SK-N-SH treated with all-trans-retinoic acid at 6 μM for 48 hours (cell line): ENCODE data around the gene CNNM2.
"Not testable (repeated sequence)": the region's sequence is repeated elsewhere in the genome, so short reads cannot be mapped to it uniquely, and the experiment has no call there.

Experiments
- ATAC-seq: fragments of 200-7000 bp; cut with Tn5 transposase; 3 replicates; pipeline ENCODE4 v1.9.1; 2020; ENCODE audit warnings: mild to moderate bottlenecking, moderate library complexity
- ARNTL ChIP-seq: fragments of 450-650 bp; formaldehyde crosslinking; IDR thresholded peaks from 2 replicates; pipeline ENCODE4 v1.5.0; 2020; ENCODE audit warnings: low read depth, mild to moderate bottlenecking, moderate library complexity, borderline replicate concordance
- BACH2 ChIP-seq: fragments of 250-450 bp; sonication (Bioruptor Pico); IDR thresholded peaks from 2 replicates; pipeline ENCODE4 v1.9.0; 2021; ENCODE audit warnings: mild to moderate bottlenecking, borderline replicate concordance
- ESRRG ChIP-seq: fragments of 250-450 bp; sonication (Bioruptor Pico); IDR thresholded peaks from 2 replicates; pipeline ENCODE4 v1.6.1; 2021; ENCODE audit warnings: mild to moderate bottlenecking
- GLIS3 ChIP-seq: fragments of 250-450 bp; sonication (Bioruptor Pico); IDR thresholded peaks from 2 replicates; pipeline ENCODE4 v1.5.0; 2020; ENCODE audit warnings: mild to moderate bottlenecking, moderate library complexity
- ISL1 ChIP-seq: fragments of 250-450 bp; sonication (Bioruptor Pico); IDR thresholded peaks from 2 replicates; pipeline ENCODE4 v2.1.2; 2022; ENCODE audit warnings: mild to moderate bottlenecking, moderate library complexity
- OSR1 ChIP-seq: fragments of 250-450 bp; sonication (Bioruptor Pico); IDR thresholded peaks from 2 replicates; pipeline ENCODE4 v1.8.0; 2022; ENCODE audit warnings: moderate library complexity, mild to moderate bottlenecking, inconsistent platforms
- RARB ChIP-seq: fragments of 250-450 bp; sonication (Bioruptor Pico); IDR thresholded peaks from 2 replicates; pipeline ENCODE4 v1.8.0; 2021; ENCODE audit warnings: mild to moderate bottlenecking, moderate library complexity
- SNAI2 ChIP-seq: fragments of 250-450 bp; sonication (Bioruptor Pico); IDR thresholded peaks from 2 replicates; pipeline ENCODE4 v1.5.0; 2020; ENCODE audit warnings: mild to moderate bottlenecking, moderate library complexity
- TCF4 ChIP-seq: fragments of 250-450 bp; sonication (Bioruptor Pico); IDR thresholded peaks from 2 replicates; pipeline ENCODE4 v1.8.0; 2021; ENCODE audit warnings: mild to moderate bottlenecking, moderate library complexity, borderline replicate concordance
- TOX ChIP-seq: fragments of 250-450 bp; sonication (Bioruptor Pico); IDR thresholded peaks from 2 replicates; pipeline ENCODE4 v1.8.0; 2021; ENCODE audit warnings: mild to moderate bottlenecking, moderate library complexity, borderline replicate concordance
- ZC3H10 ChIP-seq: fragments of 250-450 bp; sonication (Bioruptor Pico); IDR thresholded peaks from 2 replicates; pipeline ENCODE4 v1.5.1; 2021; ENCODE audit warnings: mild to moderate bottlenecking, moderate library complexity
- ZFP3 ChIP-seq: fragments of 250-450 bp; sonication (Bioruptor Pico); IDR thresholded peaks from 2 replicates; pipeline ENCODE4 v1.5.0; 2020; ENCODE audit warnings: mild to moderate bottlenecking, moderate library complexity
- ZFP30 ChIP-seq: fragments of 450-650 bp; formaldehyde crosslinking; IDR thresholded peaks from 2 replicates; pipeline ENCODE4 v1.5.0; 2022; ENCODE audit warnings: mild to moderate bottlenecking, moderate library complexity
- ZNF565 ChIP-seq: fragments of 450-650 bp; formaldehyde crosslinking; conservative IDR thresholded peaks from 2 replicates; pipeline ENCODE4 v1.5.0; 2020; ENCODE audit warnings: low read depth, mild to moderate bottlenecking, moderate library complexity
- ZNF8 ChIP-seq: fragments of 450-650 bp; formaldehyde crosslinking; IDR thresholded peaks from 2 replicates; pipeline ENCODE4 v1.5.0; 2020; ENCODE audit warnings: mild to moderate bottlenecking, moderate library complexity
- TF ChIP-seq, protein P1 (sequence below): fragments of 250-450 bp; sonication (Bioruptor Pico); IDR thresholded peaks from 2 replicates; pipeline ENCODE4 v1.8.0; 2021; ENCODE audit warnings: low read depth, mild to moderate bottlenecking, moderate library complexity, borderline replicate concordance
- TF ChIP-seq, protein P2 (sequence below): fragments of 250-450 bp; sonication (Bioruptor Pico); IDR thresholded peaks from 2 replicates; pipeline ENCODE4 v1.8.0; 2020; ENCODE audit warnings: mild to moderate bottlenecking, moderate library complexity, borderline replicate concordance
- TF ChIP-seq, protein P3 (sequence below): fragments of 250-450 bp; sonication (Bioruptor Pico); IDR thresholded peaks from 2 replicates; pipeline ENCODE4 v1.5.1; 2020; ENCODE audit warnings: low read depth, mild to moderate bottlenecking, moderate library complexity
- TF ChIP-seq, protein P4 (sequence below): fragments of 250-450 bp; sonication (Bioruptor Pico); IDR thresholded peaks from 2 replicates; pipeline ENCODE4 v1.5.0; 2020; ENCODE audit warnings: mild to moderate bottlenecking, moderate library complexity

CNNM2 gene

DNA sequence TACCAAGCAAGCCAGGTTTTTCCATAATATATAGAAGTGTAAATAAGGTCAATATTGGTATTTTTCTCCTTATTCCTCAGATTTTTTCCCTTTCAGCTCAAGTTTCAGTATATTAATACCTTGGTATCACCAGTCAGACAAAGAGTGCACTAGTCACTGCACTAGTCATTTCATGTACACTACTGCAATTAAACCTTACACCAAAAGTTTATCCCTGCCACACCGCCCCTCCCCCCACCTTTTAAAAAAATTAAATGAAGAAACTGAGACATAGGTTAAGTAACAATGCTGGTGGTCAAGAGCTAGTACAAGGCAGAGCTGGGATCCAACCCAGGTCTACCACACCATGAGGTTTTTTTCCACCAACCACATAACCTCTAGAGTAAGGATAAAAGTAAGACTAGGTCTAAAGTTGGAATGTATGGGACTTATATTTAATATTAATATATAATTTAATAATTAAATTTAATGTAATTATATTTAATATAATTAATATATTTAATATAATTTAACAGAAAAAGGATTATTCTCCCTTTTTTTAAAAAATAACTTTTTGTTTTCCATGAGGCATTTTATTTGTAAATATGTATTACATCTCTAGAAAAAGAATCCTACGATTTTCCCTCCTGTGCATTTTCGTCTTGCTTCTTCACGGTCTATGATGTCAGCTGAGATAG, 206.5 kb downstream of the CNNM2 start:
- TF ChIP-seq, protein P1, sequence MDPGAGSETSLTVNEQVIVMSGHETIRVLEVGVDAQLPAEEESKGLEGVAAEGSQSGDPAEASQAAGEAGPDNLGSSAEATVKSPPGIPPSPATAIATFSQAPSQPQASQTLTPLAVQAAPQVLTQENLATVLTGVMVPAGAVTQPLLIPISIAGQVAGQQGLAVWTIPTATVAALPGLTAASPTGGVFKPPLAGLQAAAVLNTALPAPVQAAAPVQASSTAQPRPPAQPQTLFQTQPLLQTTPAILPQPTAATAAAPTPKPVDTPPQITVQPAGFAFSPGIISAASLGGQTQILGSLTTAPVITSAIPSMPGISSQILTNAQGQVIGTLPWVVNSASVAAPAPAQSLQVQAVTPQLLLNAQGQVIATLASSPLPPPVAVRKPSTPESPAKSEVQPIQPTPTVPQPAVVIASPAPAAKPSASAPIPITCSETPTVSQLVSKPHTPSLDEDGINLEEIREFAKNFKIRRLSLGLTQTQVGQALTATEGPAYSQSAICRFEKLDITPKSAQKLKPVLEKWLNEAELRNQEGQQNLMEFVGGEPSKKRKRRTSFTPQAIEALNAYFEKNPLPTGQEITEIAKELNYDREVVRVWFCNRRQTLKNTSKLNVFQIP (CRISPR knock-in tag) = no peak
- TF ChIP-seq ZNF8 (no peak), ZC3H10 (CRISPR knock-in tag) (no peak), TCF4 (CRISPR knock-in tag) (no peak), ZFP3 (CRISPR knock-in tag) (no peak), SNAI2 (no peak), ZFP30 (CRISPR knock-in tag) (no peak), BACH2 (CRISPR knock-in tag) (no peak), ARNTL (CRISPR knock-in tag) (no peak), GLIS3 (CRISPR knock-in tag) (no peak), ISL1 (CRISPR knock-in tag) (no peak)
- TF ChIP-seq, protein P2, sequence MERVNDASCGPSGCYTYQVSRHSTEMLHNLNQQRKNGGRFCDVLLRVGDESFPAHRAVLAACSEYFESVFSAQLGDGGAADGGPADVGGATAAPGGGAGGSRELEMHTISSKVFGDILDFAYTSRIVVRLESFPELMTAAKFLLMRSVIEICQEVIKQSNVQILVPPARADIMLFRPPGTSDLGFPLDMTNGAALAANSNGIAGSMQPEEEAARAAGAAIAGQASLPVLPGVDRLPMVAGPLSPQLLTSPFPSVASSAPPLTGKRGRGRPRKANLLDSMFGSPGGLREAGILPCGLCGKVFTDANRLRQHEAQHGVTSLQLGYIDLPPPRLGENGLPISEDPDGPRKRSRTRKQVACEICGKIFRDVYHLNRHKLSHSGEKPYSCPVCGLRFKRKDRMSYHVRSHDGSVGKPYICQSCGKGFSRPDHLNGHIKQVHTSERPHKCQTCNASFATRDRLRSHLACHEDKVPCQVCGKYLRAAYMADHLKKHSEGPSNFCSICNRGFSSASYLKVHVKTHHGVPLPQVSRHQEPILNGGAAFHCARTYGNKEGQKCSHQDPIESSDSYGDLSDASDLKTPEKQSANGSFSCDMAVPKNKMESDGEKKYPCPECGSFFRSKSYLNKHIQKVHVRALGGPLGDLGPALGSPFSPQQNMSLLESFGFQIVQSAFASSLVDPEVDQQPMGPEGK (CRISPR knock-in tag) = no peak
- TF ChIP-seq, protein P3, sequence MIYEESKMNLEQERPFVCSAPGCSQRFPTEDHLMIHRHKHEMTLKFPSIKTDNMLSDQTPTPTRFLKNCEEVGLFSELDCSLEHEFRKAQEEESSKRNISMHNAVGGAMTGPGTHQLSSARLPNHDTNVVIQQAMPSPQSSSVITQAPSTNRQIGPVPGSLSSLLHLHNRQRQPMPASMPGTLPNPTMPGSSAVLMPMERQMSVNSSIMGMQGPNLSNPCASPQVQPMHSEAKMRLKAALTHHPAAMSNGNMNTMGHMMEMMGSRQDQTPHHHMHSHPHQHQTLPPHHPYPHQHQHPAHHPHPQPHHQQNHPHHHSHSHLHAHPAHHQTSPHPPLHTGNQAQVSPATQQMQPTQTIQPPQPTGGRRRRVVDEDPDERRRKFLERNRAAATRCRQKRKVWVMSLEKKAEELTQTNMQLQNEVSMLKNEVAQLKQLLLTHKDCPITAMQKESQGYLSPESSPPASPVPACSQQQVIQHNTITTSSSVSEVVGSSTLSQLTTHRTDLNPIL (CRISPR knock-in tag) = no peak
- TF ChIP-seq, all 23 proteins: peak for 0
- no peak for ATAC-seq

DNA sequence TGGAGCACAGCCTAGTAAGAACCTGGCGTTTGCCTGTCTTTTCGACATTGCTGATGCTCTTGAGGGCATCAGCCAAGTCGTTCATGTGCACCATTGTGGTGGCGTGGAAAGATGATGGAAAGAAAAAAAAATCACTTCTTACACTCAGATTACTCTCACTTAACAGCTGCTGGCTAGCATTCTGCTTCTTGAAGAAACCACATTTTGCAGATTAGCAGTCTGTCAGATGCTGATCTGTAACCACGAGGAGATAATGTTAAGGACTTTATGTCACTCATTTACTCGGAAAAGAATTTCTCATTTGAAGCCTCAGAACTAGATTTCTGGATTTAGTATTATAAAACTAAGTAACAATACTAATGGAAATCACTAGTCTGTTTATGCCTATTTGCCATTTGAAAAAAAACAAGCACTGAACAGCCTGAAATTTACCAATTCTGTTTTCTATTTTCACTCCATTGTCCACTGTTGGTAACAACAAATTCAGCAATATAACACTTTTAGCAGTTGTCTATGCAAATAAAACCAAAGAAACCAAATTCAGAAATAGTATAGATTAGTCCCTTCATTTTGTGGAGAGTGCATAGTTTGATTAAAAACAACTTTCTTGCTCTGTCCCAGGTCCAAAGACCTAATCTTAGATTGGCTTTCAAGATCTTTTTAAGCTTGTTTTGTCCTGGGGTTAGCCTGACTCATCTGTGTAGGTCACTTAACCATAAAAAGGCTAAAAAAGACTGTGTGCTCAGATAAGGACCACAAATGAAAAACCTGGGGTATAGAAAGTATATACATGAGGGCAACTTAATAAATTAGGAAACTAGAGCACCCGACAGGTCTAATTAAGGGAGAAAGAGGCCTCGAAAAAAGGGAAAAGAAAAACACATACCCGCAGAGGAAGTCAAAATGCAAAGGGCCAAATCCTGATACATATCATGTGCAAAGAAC, 207.5 kb downstream of the CNNM2 start:
- no peak for TF ChIP-seq ESRRG
- TF ChIP-seq, protein P1 (CRISPR knock-in tag) = no peak
- no peak for TF ChIP-seq ZNF565 (CRISPR knock-in tag)
- no peak for TF ChIP-seq ZFP30 (CRISPR knock-in tag)
- TF ChIP-seq OSR1 (CRISPR knock-in tag) = no peak
- no peak for TF ChIP-seq SNAI2
- no peak for TF ChIP-seq RARB (CRISPR knock-in tag)
- no peak for TF ChIP-seq ISL1 (CRISPR knock-in tag)
- 0 out of 3 replicates have a peak, but pooled peaks have one; percentile 23 for ATAC-seq

DNA sequence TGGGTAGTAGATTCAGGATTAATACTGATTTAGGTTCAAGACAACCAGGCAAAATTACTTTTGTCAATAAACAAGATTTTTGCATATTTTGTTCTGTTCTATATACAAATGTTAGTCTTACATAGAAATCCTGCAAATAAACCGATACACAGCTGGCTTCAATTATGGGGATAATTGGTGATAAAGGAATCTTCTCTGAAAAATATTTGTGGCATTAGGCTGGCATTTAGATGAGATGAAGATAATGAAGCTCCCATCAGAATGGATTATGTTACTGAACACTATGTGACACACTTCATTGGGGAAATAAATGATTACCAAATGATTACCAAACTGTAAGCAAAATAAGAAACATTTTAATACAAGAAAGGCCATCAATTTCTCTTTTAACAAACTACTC, 209.1 kb downstream of the CNNM2 start:
- TF ChIP-seq TCF4 (CRISPR knock-in tag) (peak; percentile 91; the same call in 1 of the 2 replicates), ISL1 (CRISPR knock-in tag) (peak; percentile 58), TOX (no peak)
- TF ChIP-seq, protein P4, sequence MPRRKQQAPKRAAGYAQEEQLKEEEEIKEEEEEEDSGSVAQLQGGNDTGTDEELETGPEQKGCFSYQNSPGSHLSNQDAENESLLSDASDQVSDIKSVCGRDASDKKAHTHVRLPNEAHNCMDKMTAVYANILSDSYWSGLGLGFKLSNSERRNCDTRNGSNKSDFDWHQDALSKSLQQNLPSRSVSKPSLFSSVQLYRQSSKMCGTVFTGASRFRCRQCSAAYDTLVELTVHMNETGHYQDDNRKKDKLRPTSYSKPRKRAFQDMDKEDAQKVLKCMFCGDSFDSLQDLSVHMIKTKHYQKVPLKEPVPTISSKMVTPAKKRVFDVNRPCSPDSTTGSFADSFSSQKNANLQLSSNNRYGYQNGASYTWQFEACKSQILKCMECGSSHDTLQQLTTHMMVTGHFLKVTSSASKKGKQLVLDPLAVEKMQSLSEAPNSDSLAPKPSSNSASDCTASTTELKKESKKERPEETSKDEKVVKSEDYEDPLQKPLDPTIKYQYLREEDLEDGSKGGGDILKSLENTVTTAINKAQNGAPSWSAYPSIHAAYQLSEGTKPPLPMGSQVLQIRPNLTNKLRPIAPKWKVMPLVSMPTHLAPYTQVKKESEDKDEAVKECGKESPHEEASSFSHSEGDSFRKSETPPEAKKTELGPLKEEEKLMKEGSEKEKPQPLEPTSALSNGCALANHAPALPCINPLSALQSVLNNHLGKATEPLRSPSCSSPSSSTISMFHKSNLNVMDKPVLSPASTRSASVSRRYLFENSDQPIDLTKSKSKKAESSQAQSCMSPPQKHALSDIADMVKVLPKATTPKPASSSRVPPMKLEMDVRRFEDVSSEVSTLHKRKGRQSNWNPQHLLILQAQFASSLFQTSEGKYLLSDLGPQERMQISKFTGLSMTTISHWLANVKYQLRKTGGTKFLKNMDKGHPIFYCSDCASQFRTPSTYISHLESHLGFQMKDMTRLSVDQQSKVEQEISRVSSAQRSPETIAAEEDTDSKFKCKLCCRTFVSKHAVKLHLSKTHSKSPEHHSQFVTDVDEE (CRISPR knock-in tag) = peak; percentile 64; the same call in 1 of the 2 replicates
- TF ChIP-seq, protein P1 (CRISPR knock-in tag) = no peak
- ATAC-seq = peak; percentile 77

DNA sequence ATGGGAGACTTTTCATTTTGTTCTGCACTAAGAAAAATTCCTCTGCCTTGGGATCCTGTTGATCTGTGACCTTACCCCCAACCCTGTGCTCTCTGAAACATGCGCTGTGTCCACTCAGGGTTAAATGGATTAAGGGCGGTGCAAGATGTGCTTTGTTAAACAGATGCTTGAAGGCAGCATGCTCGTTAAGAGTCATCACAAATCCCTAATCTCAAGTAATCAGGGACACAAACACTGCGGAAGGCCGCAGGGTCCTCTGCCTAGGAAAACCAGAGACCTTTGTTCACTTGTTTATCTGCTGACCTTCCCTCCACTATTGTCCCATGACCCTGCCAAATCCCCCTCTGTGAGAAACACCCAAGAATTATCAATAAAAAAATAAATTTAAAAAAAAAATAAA, 212.1 kb downstream of the CNNM2 start:
- not testable (repeated sequence) for ATAC-seq
